HG03025 (cell line): ENCODE data around the gene C5orf46.
"Not testable (repeated sequence)": the region's sequence is repeated elsewhere in the genome, so short reads cannot be mapped to it uniquely, and the experiment has no call there.

Source experiments
- ATAC-seq: cut with Tn5 transposase; IDR thresholded peaks from one replicate; pipeline ENCODE4 v1.9.1; 2021; ENCODE audit warnings: mild to moderate bottlenecking, moderate library complexity; ENCODE audit not compliant: unreplicated experiment, low FRiP score

The C5orf46 gene

GRCh38 chr5:147906326-147907095 is at the start of gene C5orf46:
TSS of gene C5orf46 (minus strand) at chr5:147906538. CDS start at chr5:147906501, 37 bp downstream.
- no peak for ATAC-seq

GRCh38 chr5:147954971-147955370 is 48.6 kb upstream of the C5orf46 start:
- no peak for ATAC-seq

DNA sequence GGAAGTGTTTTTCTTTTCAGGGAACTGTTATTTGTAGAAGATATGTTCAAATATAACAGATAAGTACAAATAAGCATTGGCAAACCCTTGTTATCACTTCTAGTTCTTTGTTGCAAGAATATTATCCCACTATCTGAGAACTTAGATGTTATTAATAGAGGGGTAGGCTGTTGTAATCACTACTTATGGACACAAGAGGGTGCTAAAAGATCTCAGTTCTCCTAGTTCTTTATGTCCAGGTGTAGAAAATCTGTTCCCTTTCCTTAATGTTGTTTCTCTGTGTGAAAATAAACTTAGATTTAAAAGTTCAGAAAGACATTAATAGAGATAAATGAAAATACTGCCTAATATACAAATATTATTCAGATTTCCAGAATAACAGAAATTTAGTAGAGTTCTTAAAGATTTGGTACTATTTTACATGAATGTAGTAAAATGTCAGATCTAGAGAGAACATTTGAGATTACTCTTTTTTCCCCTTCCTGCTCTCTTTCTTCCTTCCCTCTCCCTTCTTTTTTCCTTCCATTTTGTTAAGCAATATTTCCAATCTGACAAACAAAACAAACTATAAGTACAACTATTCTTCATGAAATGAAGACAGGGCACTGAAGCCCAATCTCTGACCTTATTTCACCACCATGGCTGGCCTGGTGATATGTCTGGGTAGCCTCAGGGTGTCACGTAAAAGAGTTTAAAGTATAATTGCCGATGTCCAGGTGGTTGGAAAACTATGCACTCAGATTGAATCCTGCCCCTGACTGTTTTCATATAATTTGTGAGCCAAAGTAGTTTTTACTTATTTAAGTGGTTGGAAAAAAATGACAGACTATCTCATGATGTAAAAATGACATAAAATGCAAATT is 43.6 kb upstream of the C5orf46 start:
- ATAC-seq = no peak

GRCh38 chr5:147946658-147947274 is 40.4 kb upstream of the C5orf46 start:
- not testable (repeated sequence) for ATAC-seq

DNA sequence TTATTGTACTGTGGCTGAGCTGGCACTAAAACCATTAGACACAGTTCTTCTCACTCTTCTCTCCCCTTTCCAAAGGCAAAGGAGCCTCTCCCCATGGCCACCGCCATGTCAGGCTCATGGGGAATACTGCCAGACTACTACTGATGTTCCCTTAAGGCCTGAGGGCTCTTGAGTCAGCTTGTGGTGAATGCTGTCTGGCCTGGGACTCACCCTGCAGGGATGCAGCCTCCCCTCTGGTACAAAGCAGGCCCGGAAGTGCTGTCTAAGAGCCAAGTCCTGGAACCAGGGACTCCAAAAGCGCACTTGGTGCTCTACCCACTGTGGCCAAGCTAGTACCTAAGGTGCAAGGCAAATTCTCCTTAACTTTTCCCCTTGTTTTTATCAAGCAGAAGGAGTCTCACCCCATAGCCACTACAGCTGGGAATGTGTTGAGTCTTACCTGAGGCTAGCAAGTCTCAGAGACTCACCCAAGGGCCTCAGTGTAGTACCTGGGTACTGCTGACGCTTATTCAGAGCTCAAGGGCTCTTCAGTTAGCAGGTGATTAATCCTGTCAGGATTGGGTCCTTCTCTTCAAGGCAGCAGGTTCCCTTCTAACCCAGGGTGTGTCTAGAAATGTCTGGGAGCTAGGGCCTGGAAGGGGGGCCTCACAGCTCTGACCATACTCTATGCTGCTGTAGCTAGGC is 33.2 kb upstream of the C5orf46 start:
- no peak for ATAC-seq

GRCh38 chr5:147935032-147935431 is 28.7 kb upstream of the C5orf46 start:
- ATAC-seq = no peak

- ATAC-seq = peak; percentile 92
Measured at GRCh38 chr5:147930769-147931168, 24.4 kb upstream of the C5orf46 start.

- ATAC-seq = no peak
Measured at GRCh38 chr5:147927901-147928300, 21.6 kb upstream of the C5orf46 start.

GRCh38 chr5:147925020-147925419 is 18.7 kb upstream of the C5orf46 start:
- no peak for ATAC-seq

GRCh38 chr5:147921136-147921535 is 14.8 kb upstream of the C5orf46 start:
- ATAC-seq = no peak

- ATAC-seq = no peak
Measured at GRCh38 chr5:147920420-147921030, 14.2 kb upstream of the C5orf46 start.

DNA sequence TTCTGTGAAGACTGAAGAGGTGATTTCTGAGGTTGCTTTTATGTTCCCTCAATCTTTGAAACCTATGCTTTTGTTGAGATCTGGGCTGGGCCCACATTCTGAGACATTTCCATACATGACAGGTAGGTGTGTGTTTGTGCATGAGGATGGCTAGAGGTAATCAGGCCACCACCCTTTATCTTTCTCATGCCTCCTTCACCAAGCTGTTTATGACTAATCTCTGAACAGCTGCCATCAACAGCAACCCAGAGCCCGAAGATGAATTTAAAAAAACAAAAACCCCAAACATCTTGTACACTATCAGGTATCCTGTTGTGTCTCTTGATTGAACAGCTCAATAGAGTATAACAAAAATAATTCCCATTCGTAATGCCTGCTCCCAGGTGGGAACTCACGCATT is 12.6 kb upstream of the C5orf46 start:
- ATAC-seq = no peak

- ATAC-seq = no peak
Measured at GRCh38 chr5:147918101-147918685, 11.9 kb upstream of the C5orf46 start.

GRCh38 chr5:147913786-147914185 is 7.4 kb upstream of the C5orf46 start:
- ATAC-seq = no peak

DNA sequence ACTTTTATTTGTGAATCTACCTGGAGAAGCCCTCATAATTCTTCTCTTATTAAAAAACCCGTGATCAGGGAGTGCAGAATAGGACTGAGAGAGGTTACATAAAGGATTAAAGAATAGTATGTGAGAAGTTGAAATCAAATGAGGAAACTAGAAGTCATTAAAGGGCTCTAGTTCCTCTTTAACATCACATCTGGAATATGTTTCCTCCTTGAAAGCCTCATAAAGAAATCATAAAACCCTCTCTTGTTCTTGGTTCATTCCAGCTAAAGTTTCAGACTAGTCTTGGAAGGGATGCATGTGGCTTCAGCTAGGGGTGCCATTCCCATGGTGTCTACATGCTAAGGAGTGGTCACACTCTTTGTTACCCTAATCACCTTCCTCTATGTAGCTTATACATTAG is 5.7 kb upstream of the C5orf46 start:
- no peak for ATAC-seq

DNA sequence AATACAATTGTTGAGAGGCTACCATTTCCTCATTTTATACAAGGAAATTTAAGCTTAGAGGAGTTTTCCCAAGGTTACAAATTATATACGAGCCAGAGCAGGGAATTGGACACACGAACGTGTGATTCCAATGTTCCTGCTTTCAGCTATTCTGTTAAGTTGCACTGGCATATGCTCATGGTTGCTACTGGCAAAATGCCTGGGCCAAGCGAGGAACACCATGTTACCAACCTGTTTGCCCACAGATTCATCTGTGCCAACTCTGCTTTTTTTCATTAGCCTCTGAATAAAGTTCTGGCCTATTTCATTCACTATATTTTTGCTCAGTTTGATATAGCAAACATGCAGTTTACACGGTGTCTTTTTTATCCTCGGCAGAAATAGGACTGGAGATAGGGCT is 5.1 kb upstream of the C5orf46 start:
- ATAC-seq = no peak

DNA sequence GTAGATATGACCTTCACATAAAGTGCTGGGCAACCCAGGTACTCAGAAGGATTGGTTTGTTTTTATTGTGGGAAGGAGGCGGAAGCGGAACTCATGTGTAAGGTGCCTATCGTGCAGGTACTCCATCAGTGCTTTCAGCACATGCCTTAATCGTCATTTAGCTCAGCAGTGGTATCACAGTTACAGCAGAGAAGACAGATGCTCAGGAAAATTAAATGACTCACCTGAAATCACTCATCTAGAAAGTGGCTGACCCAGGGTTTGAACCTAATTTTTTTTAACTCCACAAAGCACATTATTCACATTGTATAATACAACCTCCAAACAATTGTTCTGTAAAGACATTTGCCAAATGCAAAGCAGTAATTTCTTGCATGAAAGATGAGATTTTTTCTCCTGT is 2.2 kb downstream of the C5orf46 start:
- no peak for ATAC-seq

GRCh38 chr5:147902609-147903115 is 3.7 kb downstream of the C5orf46 start:
- no peak for ATAC-seq

DNA sequence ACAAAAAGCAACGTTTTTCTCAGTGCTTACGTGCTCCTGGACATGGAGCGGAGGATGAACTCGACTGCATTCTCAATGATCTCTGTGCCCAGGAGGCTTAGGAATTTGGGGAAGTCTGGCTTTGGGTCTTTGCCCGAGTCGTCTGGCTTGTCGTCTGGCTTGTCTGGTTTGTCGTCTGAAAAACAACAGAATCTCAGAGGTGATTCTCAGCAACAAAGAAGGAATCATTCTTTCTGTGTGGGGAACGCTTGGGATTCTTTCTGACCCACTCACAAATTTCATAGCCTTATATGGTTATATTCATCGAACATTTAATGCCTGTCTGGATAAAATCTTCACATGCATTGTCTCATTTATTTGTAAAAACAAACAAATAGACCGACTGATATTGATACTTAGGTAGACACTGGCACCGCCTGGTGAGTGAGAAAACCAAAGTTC is 4.7 kb downstream of the C5orf46 start:
- no peak for ATAC-seq
